DOHH2 (cell line): Measurements from ENCODE around the gene GALNT12.

ENCODE experiments used
- H3F3A ChIP-seq: fragments of 200-600 bp; sonication (generic), shearing (Covaris generic); 2 replicates; pipeline ENCODE4 v1.6.0; 2016; ENCODE audit warnings: antibody characterized with exemption, mild to moderate bottlenecking; ENCODE audit not compliant: control insufficient read depth, insufficient read depth
- H3K27ac ChIP-seq: fragments of 200-600 bp; sonication (generic); 2 replicates; pipeline ENCODE4 v1.5.1; 2014; ENCODE audit warnings: low read depth, mild to moderate bottlenecking, low read length, moderate library complexity
- H3K27me3 ChIP-seq: fragments of 200-600 bp; sonication (generic); 2 replicates; pipeline ENCODE4 v1.6.1; 2014; ENCODE audit warnings: mild to moderate bottlenecking, low read length, mixed read lengths; ENCODE audit not compliant: control insufficient read depth
- H3K36me3 ChIP-seq: fragments of 200-600 bp; sonication (generic); 2 replicates; pipeline ENCODE4 v1.6.1; 2014; ENCODE audit warnings: mild to moderate bottlenecking, low read length, moderate library complexity, mixed read lengths; ENCODE audit not compliant: control insufficient read depth
- H3K4me1 ChIP-seq: fragments of 200-600 bp; sonication (generic); 2 replicates; pipeline ENCODE4 v1.6.1; 2014; ENCODE audit warnings: mild to moderate bottlenecking, low read length, mixed read lengths; ENCODE audit not compliant: control insufficient read depth
- H3K4me2 ChIP-seq: fragments of 200-600 bp; sonication (generic); 2 replicates; pipeline ENCODE4 v1.6.0; 2014; ENCODE audit warnings: mild to moderate bottlenecking, low read length, moderate library complexity
- H3K4me3 ChIP-seq: fragments of 200-600 bp; sonication (generic); 2 replicates; pipeline ENCODE4 v1.5.1; 2014; ENCODE audit warnings: mild to moderate bottlenecking, low read length, mixed read lengths
- H3K79me2 ChIP-seq: fragments of 200-600 bp; sonication (generic); 2 replicates; pipeline ENCODE4 v1.6.1; 2014; ENCODE audit warnings: mild to moderate bottlenecking, low read length, mixed read lengths; ENCODE audit not compliant: control insufficient read depth
- H3K9me2 ChIP-seq: fragments of 200-600 bp; sonication (generic); replicated peaks from 2 replicates; pipeline ENCODE4 v1.6.1; 2014; ENCODE audit warnings: mild to moderate bottlenecking, low read length, mixed read lengths; ENCODE audit not compliant: control insufficient read depth
- H3K9me3 ChIP-seq: fragments of 200-600 bp; sonication (generic); 2 replicates; pipeline ENCODE4 v1.6.1; 2014; ENCODE audit warnings: antibody characterized with exemption, low read length, mixed read lengths; ENCODE audit not compliant: control insufficient read depth, insufficient read depth
- H4K20me1 ChIP-seq: fragments of 200-600 bp; sonication (generic); 2 replicates; pipeline ENCODE4 v1.6.0; 2014; ENCODE audit warnings: low read depth, mild to moderate bottlenecking, antibody characterized with exemption, low read length, moderate library complexity; ENCODE audit not compliant: control insufficient read depth, insufficient read depth
- CTCF ChIP-seq: fragments of 200-600 bp; sonication (generic); IDR thresholded peaks from one replicate; pipeline ENCODE4 v1.5.1; 2014; ENCODE audit warnings: antibody characterized with exemption, mild to moderate bottlenecking, low read depth, low read length; ENCODE audit not compliant: poor library complexity, severe bottlenecking
- EZH2phosphoT487 ChIP-seq: fragments of 200-600 bp; sonication (generic); IDR thresholded peaks from 2 replicates; pipeline ENCODE4 v1.6.1; 2017; ENCODE audit warnings: borderline replicate concordance, mild to moderate bottlenecking, antibody characterized with exemption, low read length, moderate library complexity, mixed read lengths

Gene GALNT12

GRCh38 chr9:98862936-98863335, 55.5 kb downstream of the GALNT12 start:
- no peaks in the 10 kb centered on the region for H3K79me2 ChIP-seq
- H3K4me2 ChIP-seq = no peak overlapping the region
- TF ChIP-seq EZH2phosphoT487 (no peak), CTCF (no peak)
- H3F3A ChIP-seq = no peaks in the 10 kb centered on the region
- H3K4me1 ChIP-seq = peaks cover 10% of the 10 kb centered on the region
- no peak overlapping the region for H3K4me3 ChIP-seq
- H3K36me3 ChIP-seq = no peaks in the 10 kb centered on the region
- no peaks in the 10 kb centered on the region for H4K20me1 ChIP-seq
- H3K27me3 ChIP-seq = no peaks in the 10 kb centered on the region; the same call in none of the 2 replicates
- H3K9me3 ChIP-seq = no peaks in the 10 kb centered on the region
- no peak overlapping the region for H3K27ac ChIP-seq
- H3K9me2 ChIP-seq = no peaks in the 10 kb centered on the region

GRCh38 chr9:98864281-98865174, 57.1 kb downstream of the GALNT12 start:
- H3K4me2 ChIP-seq = no peak overlapping the region
- no peaks in the 10 kb centered on the region for H3K79me2 ChIP-seq
- H3K4me3 ChIP-seq = no peak overlapping the region
- no peaks in the 10 kb centered on the region for H3K9me3 ChIP-seq
- TF ChIP-seq CTCF = no peak
- TF ChIP-seq EZH2phosphoT487 = no peak
- no peaks in the 10 kb centered on the region; the same call in none of the 2 replicates for H3K27me3 ChIP-seq
- no peaks in the 10 kb centered on the region for H4K20me1 ChIP-seq
- H3K4me1 ChIP-seq = peaks cover 10% of the 10 kb centered on the region
- no peaks in the 10 kb centered on the region for H3F3A ChIP-seq
- H3K36me3 ChIP-seq = no peaks in the 10 kb centered on the region
- no peaks in the 10 kb centered on the region for H3K9me2 ChIP-seq
- no peak overlapping the region for H3K27ac ChIP-seq

GRCh38 chr9:98865284-98865875, 57.9 kb downstream of the GALNT12 start:
- H3K79me2 ChIP-seq = no peaks in the 10 kb centered on the region
- no peak for TF ChIP-seq CTCF
- TF ChIP-seq EZH2phosphoT487 = no peak
- H3F3A ChIP-seq = no peaks in the 10 kb centered on the region
- no peaks in the 10 kb centered on the region; the same call in 1 of the 2 replicates for H3K9me2 ChIP-seq
- H3K27ac ChIP-seq = no peak overlapping the region
- H3K4me3 ChIP-seq = no peak overlapping the region
- no peaks in the 10 kb centered on the region for H4K20me1 ChIP-seq
- H3K4me2 ChIP-seq = no peak overlapping the region
- H3K27me3 ChIP-seq = no peaks in the 10 kb centered on the region; the same call in none of the 2 replicates
- H3K36me3 ChIP-seq = no peaks in the 10 kb centered on the region
- peaks cover 10% of the 10 kb centered on the region for H3K4me1 ChIP-seq
- no peaks in the 10 kb centered on the region for H3K9me3 ChIP-seq
